GM23338 (cell line): ENCODE data around the gene DEXI. TPM values are rescaled to one million over a fixed set of nuclear protein-coding genes. Genes with fewer than 3 reads are reported as not detected.

ENCODE experiments used
- ATAC-seq: fragments of 200-7000 bp; cut with Tn5 transposase; 3 replicates; pipeline ENCODE4 v1.9.1; 2020
- DNase-seq: peaks from one replicate; pipeline ENCODE4 v3.0.0-alpha.2; 2015; ENCODE audit warnings: low spot score
- H2AFZ ChIP-seq: fragments of 200-600 bp; sonication (generic); 2 replicates; pipeline ENCODE4 v1.8.0; 2016; ENCODE audit warnings: antibody characterized with exemption, mild to moderate bottlenecking, moderate library complexity
- H3F3A ChIP-seq: fragments of 200-600 bp; sonication (generic); replicated peaks from 2 replicates; pipeline ENCODE4 v1.8.0; 2017; ENCODE audit warnings: antibody characterized with exemption, mixed run types, low read depth
- H3K27ac ChIP-seq: fragments of 200-600 bp; sonication (generic); 2 replicates; pipeline ENCODE4 v1.6.1; 2016; ENCODE audit warnings: low read depth
- H3K27me3 ChIP-seq: fragments of 200-600 bp; sonication (generic); 2 replicates; pipeline ENCODE4 v1.8.0; 2016; ENCODE audit warnings: mild to moderate bottlenecking, mixed run types, moderate library complexity; ENCODE audit not compliant: insufficient read depth
- H3K36me3 ChIP-seq: fragments of 200-600 bp; sonication (generic); 2 replicates; pipeline ENCODE4 v1.8.0; 2016; ENCODE audit warnings: mild to moderate bottlenecking; ENCODE audit not compliant: insufficient read depth
- H3K4me1 ChIP-seq: fragments of 200-600 bp; sonication (generic); 2 replicates; pipeline ENCODE4 v1.8.0; 2016; ENCODE audit warnings: mild to moderate bottlenecking, moderate library complexity; ENCODE audit not compliant: insufficient read depth
- H3K4me2 ChIP-seq: fragments of 200-600 bp; sonication (generic); 2 replicates; pipeline ENCODE4 v1.7.1; 2017; ENCODE audit warnings: mixed run types
- H3K4me3 ChIP-seq: fragments of 200-600 bp; sonication (generic); 2 replicates; pipeline ENCODE4 v1.6.1; 2016; ENCODE audit warnings: mixed run types
- H3K79me2 ChIP-seq: fragments of 200-600 bp; sonication (generic); replicated peaks from 2 replicates; pipeline ENCODE4 v1.8.0; 2017; ENCODE audit warnings: mild to moderate bottlenecking; ENCODE audit not compliant: insufficient read depth
- H3K9me2 ChIP-seq: fragments of 200-600 bp; sonication (generic); 2 replicates; pipeline ENCODE4 v1.8.0; 2017; ENCODE audit not compliant: insufficient read depth
- H4K20me1 ChIP-seq: fragments of 200-600 bp; sonication (generic); replicated peaks from 2 replicates; pipeline ENCODE4 v1.8.0; 2017; ENCODE audit warnings: mild to moderate bottlenecking; ENCODE audit not compliant: insufficient read depth
- H3K27ac Mint-ChIP-seq: 2 replicates; pipeline ENCODE4 v1.8.0; 2020; ENCODE audit warnings: inconsistent platforms, mild to moderate bottlenecking, moderate library complexity, mixed read lengths
- H3K27me3 Mint-ChIP-seq: 3 replicates; pipeline ENCODE4 v1.8.0; 2022; ENCODE audit warnings: low read depth, mild to moderate bottlenecking, moderate library complexity, mixed read lengths, inconsistent platforms; ENCODE audit not compliant: insufficient read depth, poor library complexity
- H3K36me3 Mint-ChIP-seq: 3 replicates; pipeline ENCODE4 v1.8.0; 2021; ENCODE audit warnings: low read depth, mild to moderate bottlenecking, inconsistent platforms, moderate library complexity, mixed read lengths
- H3K4me1 Mint-ChIP-seq: 3 replicates; pipeline ENCODE4 v1.8.0; 2020; ENCODE audit warnings: mild to moderate bottlenecking, inconsistent platforms, mixed read lengths
- H3K4me3 Mint-ChIP-seq: 3 replicates; pipeline ENCODE4 v1.8.0; 2021; ENCODE audit warnings: moderate library complexity, mild to moderate bottlenecking, inconsistent platforms, mixed read lengths
- H3K9me3 Mint-ChIP-seq: 3 replicates; pipeline ENCODE4 v1.8.0; 2020; ENCODE audit warnings: moderate library complexity, mild to moderate bottlenecking, inconsistent platforms, mixed read lengths
- CREB1 ChIP-seq: fragments of 250-450 bp; sonication (Bioruptor Pico); IDR thresholded peaks from 2 replicates; pipeline ENCODE4 v1.5.0; 2020; ENCODE audit warnings: low read depth, mild to moderate bottlenecking, moderate library complexity
- EZH2 ChIP-seq: fragments of 200-600 bp; sonication (generic); IDR thresholded peaks from one replicate; pipeline ENCODE4 v1.8.0; 2017; ENCODE audit warnings: antibody characterized with exemption, mild to moderate bottlenecking, low read depth; ENCODE audit not compliant: unreplicated experiment
- EZH2phosphoT487 ChIP-seq: fragments of 200-600 bp; sonication (generic); IDR thresholded peaks from one replicate; pipeline ENCODE4 v1.8.1; 2018; ENCODE audit warnings: antibody characterized with exemption; ENCODE audit not compliant: unreplicated experiment
- JUNB ChIP-seq: IDR thresholded peaks from one replicate; pipeline ENCODE4 v1.6.1; 2016; ENCODE audit warnings: antibody characterized with exemption; ENCODE audit not compliant: unreplicated experiment
- NANOG ChIP-seq: IDR thresholded peaks from 2 replicates; pipeline ENCODE4 v1.6.1; 2016; ENCODE audit warnings: antibody characterized with exemption, borderline replicate concordance
- POLR2AphosphoS5 ChIP-seq: IDR thresholded peaks from 2 replicates; pipeline ENCODE4 v1.6.1; 2016; ENCODE audit warnings: antibody characterized with exemption, low read depth
- STAT1 ChIP-seq: IDR thresholded peaks from one replicate; pipeline ENCODE4 v1.6.1; 2016; ENCODE audit warnings: antibody characterized with exemption; ENCODE audit not compliant: unreplicated experiment
- ZNF114 ChIP-seq: fragments of 250-450 bp; sonication (Bioruptor Pico); IDR thresholded peaks from 2 replicates; pipeline ENCODE4 v1.5.0; 2020; ENCODE audit warnings: mild to moderate bottlenecking, moderate library complexity
- ZNF331 ChIP-seq: fragments of 250-450 bp; sonication (Bioruptor Pico); IDR thresholded peaks from 2 replicates; pipeline ENCODE4 v1.5.0; 2020; ENCODE audit warnings: low read depth, mild to moderate bottlenecking, moderate library complexity
- polyA plus RNA-seq: library from polyadenylated mRNA; unstranded; fragments of >200 nt; fragmentation: Nextera tagmentation; extraction: Ambion mirVana; gene quantifications from 2 replicates; pipeline ENCODE4 v1.2.1, GENCODE V29; 2016
- total RNA-seq: library from RNA; depleted of rRNA; stranded (reverse); fragments of >200 nt; shearing (Covaris generic); gene quantifications from 2 replicates; pipeline ENCODE4 v1.2.3, GENCODE V29; 2014
- TF ChIP-seq, protein P1 (sequence below): IDR thresholded peaks from one replicate; pipeline ENCODE4 v1.6.1; 2018; ENCODE audit warnings: antibody characterized with exemption; ENCODE audit not compliant: unreplicated experiment
- TF ChIP-seq, protein P2 (sequence below): IDR thresholded peaks from 2 replicates; pipeline ENCODE4 v1.6.1; 2016; ENCODE audit warnings: antibody characterized with exemption
- TF ChIP-seq, protein P3 (sequence below), 2 experiments: fragments of 200-600 bp in 1 of 2; sonication (generic) in 1 of 2; conservative IDR thresholded peaks; 2 replicates each; pipeline versions ENCODE4 v1.5.1 to v1.6.1; 2016 to 2017; ENCODE audit warnings: antibody characterized with exemption in 2 of 2, low read depth in 2 of 2, mild to moderate bottlenecking in 2 of 2, moderate library complexity in 1 of 2
- TF ChIP-seq, protein P4 (sequence below): fragments of 250-450 bp; sonication (Bioruptor Pico); IDR thresholded peaks from 2 replicates; pipeline ENCODE4 v1.5.0; 2020; ENCODE audit warnings: mild to moderate bottlenecking, moderate library complexity

DEXI gene
- total and polyA plus RNA-seq, 2 experiments from 2014 or later: 26.5 to 58.2 TPM

DNA sequence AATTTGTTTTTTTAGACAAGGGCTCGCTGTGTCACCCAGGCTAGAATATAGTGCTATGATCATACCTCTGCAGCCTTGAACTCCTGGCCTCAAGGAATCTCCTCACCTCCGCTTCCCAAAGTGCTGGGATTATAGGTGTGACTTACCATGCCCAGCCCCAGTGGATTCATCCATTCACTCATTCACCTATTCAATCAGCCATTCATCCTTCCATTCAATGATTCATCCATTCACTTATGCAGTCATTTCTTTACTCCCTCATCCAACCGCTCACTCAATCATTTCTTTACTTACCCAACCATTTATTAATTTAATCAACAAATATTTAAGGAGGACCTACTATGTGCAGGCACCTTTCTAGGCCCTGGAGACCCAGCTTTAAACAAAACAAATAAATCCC is 25.7 kb downstream of the DEXI start:
- no peaks in the 10 kb centered on the region for H3K9me2 ChIP-seq
- H3K79me2 ChIP-seq: no peaks in the 10 kb centered on the region
- DNase-seq (no peak), ATAC-seq (no peak)
- H4K20me1 ChIP-seq: no peaks in the 10 kb centered on the region
- Mint-ChIP-seq H3K9me3 (no peaks in the 10 kb centered on the region), H3K36me3 (no peaks in the 10 kb centered on the region), H3K27me3 (no peaks in the 10 kb centered on the region), H3K27ac (no peak overlapping the region), H3K4me3 (no peak overlapping the region), H3K4me1 (peaks cover 2% of the 10 kb centered on the region; the same call in 1 of the 3 replicates)
- TF ChIP-seq STAT1: no peak
- TF ChIP-seq JUNB: no peak
- no peak for TF ChIP-seq POLR2AphosphoS5
- TF ChIP-seq, protein P1, sequence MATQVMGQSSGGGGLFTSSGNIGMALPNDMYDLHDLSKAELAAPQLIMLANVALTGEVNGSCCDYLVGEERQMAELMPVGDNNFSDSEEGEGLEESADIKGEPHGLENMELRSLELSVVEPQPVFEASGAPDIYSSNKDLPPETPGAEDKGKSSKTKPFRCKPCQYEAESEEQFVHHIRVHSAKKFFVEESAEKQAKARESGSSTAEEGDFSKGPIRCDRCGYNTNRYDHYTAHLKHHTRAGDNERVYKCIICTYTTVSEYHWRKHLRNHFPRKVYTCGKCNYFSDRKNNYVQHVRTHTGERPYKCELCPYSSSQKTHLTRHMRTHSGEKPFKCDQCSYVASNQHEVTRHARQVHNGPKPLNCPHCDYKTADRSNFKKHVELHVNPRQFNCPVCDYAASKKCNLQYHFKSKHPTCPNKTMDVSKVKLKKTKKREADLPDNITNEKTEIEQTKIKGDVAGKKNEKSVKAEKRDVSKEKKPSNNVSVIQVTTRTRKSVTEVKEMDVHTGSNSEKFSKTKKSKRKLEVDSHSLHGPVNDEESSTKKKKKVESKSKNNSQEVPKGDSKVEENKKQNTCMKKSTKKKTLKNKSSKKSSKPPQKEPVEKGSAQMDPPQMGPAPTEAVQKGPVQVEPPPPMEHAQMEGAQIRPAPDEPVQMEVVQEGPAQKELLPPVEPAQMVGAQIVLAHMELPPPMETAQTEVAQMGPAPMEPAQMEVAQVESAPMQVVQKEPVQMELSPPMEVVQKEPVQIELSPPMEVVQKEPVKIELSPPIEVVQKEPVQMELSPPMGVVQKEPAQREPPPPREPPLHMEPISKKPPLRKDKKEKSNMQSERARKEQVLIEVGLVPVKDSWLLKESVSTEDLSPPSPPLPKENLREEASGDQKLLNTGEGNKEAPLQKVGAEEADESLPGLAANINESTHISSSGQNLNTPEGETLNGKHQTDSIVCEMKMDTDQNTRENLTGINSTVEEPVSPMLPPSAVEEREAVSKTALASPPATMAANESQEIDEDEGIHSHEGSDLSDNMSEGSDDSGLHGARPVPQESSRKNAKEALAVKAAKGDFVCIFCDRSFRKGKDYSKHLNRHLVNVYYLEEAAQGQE: no peak
- TF ChIP-seq EZH2phosphoT487: no peak
- TF ChIP-seq ZNF331 (CRISPR knock-in tag): no peak
- no peak for TF ChIP-seq ZNF114 (CRISPR knock-in tag)
- TF ChIP-seq, protein P2, sequence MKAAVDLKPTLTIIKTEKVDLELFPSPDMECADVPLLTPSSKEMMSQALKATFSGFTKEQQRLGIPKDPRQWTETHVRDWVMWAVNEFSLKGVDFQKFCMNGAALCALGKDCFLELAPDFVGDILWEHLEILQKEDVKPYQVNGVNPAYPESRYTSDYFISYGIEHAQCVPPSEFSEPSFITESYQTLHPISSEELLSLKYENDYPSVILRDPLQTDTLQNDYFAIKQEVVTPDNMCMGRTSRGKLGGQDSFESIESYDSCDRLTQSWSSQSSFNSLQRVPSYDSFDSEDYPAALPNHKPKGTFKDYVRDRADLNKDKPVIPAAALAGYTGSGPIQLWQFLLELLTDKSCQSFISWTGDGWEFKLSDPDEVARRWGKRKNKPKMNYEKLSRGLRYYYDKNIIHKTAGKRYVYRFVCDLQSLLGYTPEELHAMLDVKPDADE: no peak
- TF ChIP-seq, protein P3, sequence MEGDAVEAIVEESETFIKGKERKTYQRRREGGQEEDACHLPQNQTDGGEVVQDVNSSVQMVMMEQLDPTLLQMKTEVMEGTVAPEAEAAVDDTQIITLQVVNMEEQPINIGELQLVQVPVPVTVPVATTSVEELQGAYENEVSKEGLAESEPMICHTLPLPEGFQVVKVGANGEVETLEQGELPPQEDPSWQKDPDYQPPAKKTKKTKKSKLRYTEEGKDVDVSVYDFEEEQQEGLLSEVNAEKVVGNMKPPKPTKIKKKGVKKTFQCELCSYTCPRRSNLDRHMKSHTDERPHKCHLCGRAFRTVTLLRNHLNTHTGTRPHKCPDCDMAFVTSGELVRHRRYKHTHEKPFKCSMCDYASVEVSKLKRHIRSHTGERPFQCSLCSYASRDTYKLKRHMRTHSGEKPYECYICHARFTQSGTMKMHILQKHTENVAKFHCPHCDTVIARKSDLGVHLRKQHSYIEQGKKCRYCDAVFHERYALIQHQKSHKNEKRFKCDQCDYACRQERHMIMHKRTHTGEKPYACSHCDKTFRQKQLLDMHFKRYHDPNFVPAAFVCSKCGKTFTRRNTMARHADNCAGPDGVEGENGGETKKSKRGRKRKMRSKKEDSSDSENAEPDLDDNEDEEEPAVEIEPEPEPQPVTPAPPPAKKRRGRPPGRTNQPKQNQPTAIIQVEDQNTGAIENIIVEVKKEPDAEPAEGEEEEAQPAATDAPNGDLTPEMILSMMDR (conservative IDR thresholded peaks at IDR 0.05; ENCODE audit: low read depth in 2 of 2): no peak
- no peak for TF ChIP-seq CREB1 (CRISPR knock-in tag)
- TF ChIP-seq, protein P4, sequence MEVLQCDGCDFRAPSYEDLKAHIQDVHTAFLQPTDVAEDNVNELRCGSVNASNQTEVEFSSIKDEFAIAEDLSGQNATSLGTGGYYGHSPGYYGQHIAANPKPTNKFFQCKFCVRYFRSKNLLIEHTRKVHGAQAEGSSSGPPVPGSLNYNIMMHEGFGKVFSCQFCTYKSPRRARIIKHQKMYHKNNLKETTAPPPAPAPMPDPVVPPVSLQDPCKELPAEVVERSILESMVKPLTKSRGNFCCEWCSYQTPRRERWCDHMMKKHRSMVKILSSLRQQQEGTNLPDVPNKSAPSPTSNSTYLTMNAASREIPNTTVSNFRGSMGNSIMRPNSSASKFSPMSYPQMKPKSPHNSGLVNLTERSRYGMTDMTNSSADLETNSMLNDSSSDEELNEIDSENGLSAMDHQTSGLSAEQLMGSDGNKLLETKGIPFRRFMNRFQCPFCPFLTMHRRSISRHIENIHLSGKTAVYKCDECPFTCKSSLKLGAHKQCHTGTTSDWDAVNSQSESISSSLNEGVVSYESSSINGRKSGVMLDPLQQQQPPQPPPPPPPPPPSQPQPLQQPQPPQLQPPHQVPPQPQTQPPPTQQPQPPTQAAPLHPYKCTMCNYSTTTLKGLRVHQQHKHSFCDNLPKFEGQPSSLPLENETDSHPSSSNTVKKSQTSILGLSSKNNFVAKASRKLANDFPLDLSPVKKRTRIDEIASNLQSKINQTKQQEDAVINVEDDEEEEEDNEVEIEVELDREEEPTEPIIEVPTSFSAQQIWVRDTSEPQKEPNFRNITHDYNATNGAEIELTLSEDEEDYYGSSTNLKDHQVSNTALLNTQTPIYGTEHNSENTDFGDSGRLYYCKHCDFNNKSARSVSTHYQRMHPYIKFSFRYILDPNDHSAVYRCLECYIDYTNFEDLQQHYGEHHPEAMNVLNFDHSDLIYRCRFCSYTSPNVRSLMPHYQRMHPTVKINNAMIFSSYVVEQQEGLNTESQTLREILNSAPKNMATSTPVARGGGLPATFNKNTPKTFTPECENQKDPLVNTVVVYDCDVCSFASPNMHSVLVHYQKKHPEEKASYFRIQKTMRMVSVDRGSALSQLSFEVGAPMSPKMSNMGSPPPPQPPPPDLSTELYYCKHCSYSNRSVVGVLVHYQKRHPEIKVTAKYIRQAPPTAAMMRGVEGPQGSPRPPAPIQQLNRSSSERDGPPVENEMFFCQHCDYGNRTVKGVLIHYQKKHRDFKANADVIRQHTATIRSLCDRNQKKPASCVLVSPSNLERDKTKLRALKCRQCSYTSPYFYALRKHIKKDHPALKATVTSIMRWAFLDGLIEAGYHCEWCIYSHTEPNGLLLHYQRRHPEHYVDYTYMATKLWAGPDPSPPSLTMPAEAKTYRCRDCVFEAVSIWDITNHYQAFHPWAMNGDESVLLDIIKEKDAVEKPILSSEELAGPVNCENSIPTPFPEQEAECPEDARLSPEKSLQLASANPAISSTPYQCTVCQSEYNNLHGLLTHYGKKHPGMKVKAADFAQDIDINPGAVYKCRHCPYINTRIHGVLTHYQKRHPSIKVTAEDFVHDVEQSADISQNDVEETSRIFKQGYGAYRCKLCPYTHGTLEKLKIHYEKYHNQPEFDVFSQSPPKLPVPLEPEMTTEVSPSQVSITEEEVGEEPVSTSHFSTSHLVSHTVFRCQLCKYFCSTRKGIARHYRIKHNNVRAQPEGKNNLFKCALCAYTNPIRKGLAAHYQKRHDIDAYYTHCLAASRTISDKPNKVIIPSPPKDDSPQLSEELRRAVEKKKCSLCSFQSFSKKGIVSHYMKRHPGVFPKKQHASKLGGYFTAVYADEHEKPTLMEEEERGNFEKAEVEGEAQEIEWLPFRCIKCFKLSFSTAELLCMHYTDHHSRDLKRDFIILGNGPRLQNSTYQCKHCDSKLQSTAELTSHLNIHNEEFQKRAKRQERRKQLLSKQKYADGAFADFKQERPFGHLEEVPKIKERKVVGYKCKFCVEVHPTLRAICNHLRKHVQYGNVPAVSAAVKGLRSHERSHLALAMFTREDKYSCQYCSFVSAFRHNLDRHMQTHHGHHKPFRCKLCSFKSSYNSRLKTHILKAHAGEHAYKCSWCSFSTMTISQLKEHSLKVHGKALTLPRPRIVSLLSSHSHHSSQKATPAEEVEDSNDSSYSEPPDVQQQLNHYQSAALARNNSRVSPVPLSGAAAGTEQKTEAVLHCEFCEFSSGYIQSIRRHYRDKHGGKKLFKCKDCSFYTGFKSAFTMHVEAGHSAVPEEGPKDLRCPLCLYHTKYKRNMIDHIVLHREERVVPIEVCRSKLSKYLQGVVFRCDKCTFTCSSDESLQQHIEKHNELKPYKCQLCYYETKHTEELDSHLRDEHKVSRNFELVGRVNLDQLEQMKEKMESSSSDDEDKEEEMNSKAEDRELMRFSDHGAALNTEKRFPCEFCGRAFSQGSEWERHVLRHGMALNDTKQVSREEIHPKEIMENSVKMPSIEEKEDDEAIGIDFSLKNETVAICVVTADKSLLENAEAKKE (CRISPR knock-in tag): no peak
- TF ChIP-seq NANOG: no peak
- no peak for TF ChIP-seq EZH2
- H2AFZ ChIP-seq: no peak overlapping the region
- H3K4me1 ChIP-seq: no peaks in the 10 kb centered on the region; the same call in 1 of the 2 replicates
- H3K27me3 ChIP-seq: no peaks in the 10 kb centered on the region
- no peaks in the 10 kb centered on the region for H3K36me3 ChIP-seq
- no peaks in the 10 kb centered on the region for H3F3A ChIP-seq
- no peak overlapping the region for H3K4me3 ChIP-seq
- H3K27ac ChIP-seq: no peak overlapping the region
- H3K4me2 ChIP-seq: no peak overlapping the region
